GM21786 (cell line): Measurements from ENCODE around the gene TKTL1.
"Not testable (repeated sequence)": the region's sequence is repeated elsewhere in the genome, so short reads cannot be mapped to it uniquely, and the experiment has no call there.

Experiments used
- ATAC-seq: cut with Tn5 transposase; IDR thresholded peaks from one replicate; pipeline ENCODE4 v1.9.1; 2021; ENCODE audit not compliant: unreplicated experiment

Gene TKTL1, protein sequence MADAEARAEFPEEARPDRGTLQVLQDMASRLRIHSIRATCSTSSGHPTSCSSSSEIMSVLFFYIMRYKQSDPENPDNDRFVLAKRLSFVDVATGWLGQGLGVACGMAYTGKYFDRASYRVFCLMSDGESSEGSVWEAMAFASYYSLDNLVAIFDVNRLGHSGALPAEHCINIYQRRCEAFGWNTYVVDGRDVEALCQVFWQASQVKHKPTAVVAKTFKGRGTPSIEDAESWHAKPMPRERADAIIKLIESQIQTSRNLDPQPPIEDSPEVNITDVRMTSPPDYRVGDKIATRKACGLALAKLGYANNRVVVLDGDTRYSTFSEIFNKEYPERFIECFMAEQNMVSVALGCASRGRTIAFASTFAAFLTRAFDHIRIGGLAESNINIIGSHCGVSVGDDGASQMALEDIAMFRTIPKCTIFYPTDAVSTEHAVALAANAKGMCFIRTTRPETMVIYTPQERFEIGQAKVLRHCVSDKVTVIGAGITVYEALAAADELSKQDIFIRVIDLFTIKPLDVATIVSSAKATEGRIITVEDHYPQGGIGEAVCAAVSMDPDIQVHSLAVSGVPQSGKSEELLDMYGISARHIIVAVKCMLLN

DNA sequence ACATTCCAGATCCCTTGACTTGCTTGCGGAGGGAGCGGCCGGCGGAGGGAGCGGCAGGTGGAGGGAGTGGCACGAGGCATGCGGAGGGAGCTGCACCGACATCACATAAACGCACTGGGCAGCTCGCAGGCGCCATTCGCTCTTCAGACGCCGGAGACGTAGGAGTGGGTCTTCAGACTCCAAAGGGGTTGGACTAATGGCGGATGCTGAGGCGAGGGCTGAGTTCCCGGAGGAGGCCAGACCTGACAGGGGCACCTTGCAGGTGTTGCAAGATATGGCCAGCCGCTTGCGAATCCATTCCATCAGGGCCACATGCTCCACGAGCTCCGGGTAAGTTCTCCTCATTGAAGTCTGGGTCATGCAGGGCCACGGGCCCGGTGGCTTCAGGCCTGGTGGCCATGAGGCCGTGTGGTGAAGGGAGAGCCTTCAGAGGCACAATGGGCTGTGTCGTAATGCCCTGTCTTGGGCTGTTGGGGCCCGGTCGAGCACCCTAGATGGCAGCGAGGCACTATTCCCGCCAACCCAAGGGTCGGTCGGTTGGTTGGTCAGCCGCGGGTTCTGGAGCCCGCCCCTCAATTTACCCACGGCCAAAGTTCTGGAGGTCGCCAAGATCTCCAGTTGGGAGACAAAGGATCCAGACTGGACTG lies at the start of gene TKTL1:
TSS of gene TKTL1 (plus strand) at position 132 of the 647 bp plus-strand sequence. CDS start at position 197, 65 bp downstream.
- ATAC-seq: no peak

DNA sequence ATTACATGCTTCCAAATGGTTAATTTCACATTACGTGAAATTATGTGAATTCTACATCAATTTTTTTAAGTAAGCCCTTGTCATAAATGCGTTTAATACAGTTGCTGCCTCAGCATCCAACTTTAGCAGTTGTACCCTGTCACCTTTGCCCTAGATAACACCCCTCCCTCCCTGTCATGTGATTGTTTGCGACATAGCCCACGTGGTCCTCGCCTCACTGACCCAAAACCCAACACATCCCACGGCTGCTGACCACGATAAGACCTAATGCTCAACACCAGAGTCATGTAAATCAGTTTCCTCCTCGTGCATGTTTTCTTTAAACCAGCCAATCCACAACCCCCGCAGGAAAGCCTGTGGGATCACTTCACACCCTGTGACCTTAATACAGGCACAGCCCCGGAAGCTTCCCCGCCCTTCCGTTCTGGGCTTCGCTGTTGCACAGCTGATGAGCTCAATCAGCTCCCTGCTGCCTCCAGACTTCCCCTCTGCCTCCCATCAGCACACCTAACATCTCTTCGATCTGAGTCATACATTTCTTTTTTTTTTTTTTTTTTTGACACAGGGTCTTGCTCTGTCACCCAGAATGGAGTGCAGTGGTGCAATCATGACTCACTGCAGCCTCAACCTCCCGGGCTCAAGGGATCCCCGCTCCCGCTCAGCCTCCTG lies 48.1 kb upstream of the TKTL1 start:
- peak; percentile 75 for ATAC-seq

DNA sequence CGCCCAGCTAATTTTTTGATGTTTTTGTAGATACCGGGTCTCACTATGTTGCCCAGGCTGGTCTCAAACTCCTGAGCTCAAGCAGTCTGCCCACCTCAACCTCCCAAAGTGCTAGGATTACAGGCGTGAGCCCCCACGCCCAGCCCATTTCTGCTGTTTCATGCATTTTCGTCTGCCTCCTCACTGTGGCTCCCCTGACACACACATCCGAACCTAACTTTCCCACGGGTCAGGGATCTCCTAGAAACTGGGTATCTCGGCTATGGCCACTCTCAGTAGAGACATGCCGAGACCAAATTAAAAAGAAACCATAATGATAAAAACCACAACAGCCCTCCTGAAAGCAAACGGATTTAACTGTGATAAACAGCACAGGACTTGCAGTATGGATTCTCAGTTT lies 47.5 kb upstream of the TKTL1 start:
- not testable (repeated sequence) for ATAC-seq

DNA sequence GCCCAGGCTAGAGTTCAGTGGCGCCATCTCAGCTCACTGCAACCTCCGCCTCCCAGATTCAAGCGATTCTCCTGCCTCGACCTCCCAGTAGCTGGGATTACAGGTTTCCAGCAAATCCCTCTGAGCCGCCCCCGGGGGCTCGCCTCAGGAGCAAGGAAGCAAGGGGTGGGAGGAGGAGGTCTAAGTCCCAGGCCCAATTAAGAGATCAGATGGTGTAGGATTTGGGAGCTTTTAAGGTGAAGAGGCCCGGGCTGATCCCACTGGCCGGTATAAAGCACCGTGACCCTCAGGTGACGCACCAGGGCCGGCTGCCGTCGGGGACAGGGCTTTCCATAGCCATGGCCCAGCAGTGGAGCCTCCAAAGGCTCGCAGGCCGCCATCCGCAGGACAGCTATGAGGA lies 38.3 kb upstream of the TKTL1 start, which contains the start of gene OPN1MW3:
TSS of gene OPN1MW3 (plus strand) at position 301 of the 400 bp plus-strand sequence. CDS start at position 339, 38 bp downstream.
- not testable (repeated sequence) for ATAC-seq

DNA sequence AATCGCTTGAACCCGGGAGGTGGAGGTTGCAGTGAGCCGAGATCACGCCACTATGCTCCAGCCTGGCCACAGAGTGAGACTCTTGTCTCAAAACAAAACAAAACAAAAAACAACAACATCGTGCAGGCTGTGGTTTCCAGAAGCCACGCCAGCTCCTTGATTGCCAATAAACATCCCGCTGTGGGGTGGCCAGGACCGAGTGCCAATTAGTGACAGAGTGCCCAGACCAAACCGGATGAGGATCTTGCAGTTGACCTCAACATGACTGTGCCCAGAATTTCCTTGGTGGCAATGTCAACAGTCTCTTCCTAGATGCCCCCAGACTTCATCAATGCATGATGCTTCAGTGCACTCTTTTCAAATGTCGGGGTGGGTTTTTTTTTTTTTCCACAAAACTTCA lies 36.9 kb upstream of the TKTL1 start:
- not testable (repeated sequence) for ATAC-seq

DNA sequence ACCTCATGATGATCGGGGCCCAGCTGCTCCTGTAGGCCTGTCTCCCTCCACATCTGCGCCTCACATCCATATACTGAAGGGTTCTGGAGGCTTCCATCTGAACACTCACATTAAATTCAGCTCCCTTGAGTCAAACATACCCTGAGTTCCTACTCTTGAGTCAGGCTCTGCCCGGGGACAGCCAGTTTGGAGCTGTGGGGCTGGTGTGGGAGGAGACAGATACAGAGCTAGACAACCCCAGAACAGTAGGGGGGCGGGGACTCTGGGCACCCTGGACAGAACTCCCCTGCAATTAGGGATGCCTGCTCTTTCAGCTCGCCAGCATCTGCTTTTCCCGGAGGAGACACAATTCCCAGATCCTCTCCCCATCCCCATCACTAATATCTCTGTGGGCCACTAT lies 32.5 kb upstream of the TKTL1 start:
- not testable (repeated sequence) for ATAC-seq

DNA sequence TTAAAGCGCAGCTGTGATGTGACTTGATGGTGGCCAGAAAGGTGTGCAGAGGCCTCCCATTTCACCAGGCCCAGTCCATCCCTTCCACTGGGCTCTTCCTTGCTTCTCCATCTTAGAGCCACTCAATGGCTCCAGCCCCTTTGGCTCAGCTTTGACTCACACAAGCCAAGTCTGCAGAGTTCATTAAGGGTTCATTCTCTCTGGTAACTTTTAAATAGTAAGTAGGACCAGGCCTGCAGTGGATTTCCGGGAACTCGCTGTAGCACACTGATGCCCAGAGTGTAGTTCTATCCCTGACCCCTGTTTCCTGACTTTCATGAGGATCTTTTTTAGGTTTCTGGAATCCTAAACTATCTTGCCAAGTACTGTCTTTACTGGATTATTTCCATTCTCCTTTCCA lies 26.4 kb upstream of the TKTL1 start:
- ATAC-seq: not testable (repeated sequence)

DNA sequence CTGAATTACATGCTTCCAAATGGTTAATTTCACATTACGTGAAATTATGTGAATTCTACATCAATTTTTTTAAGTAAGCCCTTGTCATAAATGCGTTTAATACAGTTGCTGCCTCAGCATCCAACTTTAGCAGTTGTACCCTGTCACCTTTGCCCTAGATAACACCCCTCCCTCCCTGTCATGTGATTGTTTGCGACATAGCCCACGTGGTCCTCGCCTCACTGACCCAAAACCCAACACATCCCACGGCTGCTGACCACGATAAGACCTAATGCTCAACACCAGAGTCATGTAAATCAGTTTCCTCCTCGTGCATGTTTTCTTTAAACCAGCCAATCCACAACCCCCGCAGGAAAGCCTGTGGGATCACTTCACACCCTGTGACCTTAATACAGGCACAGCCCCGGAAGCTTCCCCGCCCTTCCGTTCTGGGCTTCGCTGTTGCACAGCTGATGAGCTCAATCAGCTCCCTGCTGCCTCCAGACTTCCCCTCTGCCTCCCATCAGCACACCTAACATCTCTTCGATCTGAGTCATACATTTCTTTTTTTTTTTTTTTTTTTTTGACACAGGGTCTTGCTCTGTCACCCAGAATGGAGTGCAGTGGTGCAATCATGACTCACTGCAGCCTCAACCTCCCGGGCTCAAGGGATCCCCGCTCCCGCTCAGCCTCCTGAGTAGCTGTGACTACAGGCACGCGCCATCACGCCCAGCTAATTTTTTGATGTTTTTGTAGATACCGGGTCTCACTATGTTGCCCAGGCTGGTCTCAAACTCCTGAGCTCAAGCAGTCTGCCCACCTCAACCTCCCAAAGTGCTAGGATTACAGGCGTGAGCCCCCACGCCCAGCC lies 10.9 kb upstream of the TKTL1 start:
- not testable (repeated sequence) for ATAC-seq

DNA sequence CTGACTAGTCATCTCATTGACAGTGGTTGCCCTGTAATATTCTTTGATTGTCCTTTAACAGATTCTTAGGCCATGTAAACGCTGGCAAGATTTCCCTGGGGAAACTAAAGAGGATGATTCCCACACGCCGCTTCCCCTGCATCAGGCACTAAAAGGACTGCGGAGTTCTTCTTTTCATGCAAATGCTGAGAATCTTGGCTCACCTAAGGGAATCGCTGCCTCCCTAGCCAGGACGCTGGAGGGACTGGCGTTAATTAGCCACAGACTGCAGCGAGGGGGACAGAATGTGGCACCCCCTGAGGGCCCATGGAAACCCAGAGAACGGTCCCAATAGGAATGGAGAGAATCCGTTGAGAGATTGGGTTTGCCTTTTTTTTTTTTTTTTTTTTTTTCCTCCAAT lies 9.2 kb upstream of the TKTL1 start:
- not testable (repeated sequence) for ATAC-seq

DNA sequence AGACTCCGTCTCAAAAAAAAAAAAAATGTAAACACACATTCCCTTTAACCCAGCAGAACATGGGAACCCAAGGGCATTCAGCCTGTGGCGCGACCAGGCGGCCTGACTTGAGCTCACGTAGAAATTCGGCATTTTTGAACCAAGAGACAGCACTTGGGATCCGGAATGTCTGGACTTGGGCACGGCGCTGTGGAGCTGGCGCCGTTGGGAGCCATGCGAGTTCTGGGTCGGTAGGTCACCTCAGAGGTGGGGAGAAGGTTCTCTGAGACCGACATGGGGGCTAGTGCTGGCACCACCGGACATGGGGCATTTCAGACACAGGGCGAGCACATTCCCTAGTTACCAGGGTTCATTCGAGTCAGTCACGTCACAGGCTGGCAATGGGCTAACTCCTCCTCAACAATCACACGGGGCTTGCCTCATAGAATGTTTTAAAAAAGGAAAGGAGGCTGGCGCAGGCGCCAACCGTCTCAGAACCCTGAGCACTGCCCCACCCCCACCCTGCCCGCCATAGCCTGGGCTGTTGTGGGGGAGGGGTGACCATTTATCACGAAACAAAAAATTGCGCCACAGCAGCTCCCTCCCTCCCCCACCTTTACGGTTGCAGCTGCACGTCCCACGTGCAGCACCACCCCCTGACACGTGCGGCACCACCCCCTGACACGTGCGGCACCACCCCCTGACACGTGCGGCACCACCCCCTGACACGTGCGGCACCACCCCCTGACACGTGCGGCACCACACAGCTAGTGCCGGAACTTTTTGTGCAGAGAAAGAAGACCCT lies 612 bp upstream of the TKTL1 start, which contains the start of gene TEX28:
TSS of gene TEX28 (minus strand) at position 334 of the 784 bp plus-strand sequence. CDS start 3,007 bp downstream, outside the sequence.
- ATAC-seq: no peak

DNA sequence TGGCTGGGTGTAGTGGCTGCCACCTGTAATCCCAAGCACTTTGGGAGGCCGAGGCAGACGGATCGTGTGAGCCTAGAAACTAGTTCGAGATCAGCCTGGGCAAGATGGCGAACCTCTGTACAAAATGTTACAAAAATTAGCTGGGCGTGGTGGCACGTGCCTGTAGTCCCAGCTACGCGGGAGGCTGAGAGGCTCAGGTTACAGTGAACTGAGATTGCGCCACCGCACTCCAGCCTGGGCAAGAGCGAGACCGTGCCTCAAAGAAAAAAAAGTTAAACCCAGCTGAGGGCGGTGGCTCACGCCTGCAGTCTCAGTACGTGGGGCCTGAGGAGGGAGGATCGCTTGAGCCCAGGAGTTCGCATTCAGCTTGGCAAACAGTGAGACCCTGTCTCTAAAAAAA lies 1.1 kb downstream of the TKTL1 start:
- ATAC-seq: no peak

DNA sequence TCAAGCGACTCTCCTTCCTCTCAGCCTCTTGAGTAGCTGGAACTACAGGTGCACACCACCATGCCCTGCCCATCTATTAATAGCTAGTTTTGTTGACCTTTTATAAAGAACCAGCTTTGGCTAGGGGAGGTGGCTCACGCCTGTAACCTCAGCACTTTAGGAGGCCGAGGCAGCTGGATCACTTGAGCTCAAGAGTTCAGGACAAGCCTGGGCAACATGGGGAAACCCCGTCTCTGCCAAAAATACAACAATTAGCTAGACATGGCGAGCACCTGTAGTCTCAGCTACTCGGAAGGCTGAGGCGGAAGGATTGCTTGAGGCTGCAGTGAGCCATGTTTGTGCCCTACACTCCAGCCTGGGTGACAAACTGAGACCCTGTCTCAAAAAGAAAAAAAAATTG lies 2.7 kb downstream of the TKTL1 start:
- no peak for ATAC-seq

DNA sequence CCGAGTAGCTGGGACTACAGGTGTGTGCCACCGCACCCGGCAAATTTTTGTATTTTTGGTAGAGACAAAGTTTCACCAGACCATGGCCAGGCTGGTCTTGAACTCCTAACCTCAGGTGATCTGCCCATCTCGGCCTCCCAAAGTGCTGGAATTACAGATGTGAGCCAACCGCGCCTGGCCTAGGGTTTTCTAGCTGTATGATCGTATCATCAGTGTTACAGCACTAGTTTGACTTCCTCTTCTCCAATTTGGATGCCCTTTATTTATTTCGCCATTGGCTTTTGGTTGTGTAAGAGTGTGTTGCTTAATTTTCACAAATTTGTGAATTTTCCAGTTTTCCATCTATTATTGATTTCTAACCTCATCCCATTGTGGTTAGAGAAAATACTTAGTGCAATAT lies 5.2 kb downstream of the TKTL1 start:
- no peak for ATAC-seq

DNA sequence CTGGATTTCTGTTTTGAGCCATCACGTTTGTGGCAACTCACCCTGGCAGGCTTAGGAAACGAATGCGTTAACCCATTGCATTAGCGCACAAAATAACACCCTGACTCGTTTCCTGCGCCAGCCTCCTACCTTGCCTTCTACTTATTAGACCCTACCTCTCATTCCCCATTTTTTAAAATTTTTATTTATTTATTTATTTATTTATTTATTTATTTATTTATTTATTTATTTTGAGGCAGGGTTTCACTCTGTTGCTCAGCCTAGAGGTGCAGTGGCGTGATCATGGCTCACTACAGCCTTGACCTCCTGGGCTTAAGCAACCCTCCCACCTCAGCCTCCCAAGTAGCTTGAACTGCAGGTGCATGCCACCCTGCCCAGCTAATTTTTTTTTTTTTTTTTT lies 7.4 kb downstream of the TKTL1 start:
- not testable (repeated sequence) for ATAC-seq

DNA sequence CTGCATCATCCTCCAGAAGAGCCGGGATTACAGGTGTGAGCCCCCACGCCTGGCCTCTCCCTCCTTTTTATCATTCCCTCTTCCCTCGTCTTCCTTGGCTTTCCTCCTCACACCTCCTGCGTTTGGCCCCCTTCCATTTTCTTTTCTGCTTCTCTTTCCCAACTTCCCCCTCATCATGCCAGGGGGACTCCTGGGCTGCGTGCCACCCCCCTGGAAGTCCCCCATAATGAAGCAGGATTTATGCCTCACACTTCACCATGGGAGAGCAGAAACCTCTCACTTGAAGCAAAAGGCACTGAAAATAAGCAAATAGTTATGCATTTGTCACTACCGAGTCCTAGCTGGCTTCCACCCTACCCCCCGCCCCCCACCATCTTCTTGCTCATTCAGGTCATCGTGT lies 7.9 kb downstream of the TKTL1 start:
- no peak for ATAC-seq

DNA sequence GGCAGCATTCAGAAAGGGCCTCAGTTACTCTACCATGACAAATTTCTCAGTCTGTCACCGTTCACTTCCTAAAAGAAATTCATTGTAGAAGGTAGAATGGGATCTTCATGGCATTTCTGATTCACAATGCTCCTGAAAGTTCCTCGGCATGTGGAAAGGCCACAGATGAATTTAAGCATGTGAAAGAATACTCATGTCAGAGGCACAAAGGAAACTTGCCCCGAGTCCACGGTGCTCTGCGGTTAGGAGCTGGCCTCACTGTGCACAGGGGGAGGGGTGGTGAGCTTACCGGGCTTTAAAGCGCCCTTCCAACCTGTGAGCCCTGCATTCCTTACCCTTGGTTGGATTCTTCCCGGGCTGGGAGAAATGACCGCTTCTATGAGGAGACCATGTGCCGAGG lies 9.3 kb downstream of the TKTL1 start:
- no peak for ATAC-seq

DNA sequence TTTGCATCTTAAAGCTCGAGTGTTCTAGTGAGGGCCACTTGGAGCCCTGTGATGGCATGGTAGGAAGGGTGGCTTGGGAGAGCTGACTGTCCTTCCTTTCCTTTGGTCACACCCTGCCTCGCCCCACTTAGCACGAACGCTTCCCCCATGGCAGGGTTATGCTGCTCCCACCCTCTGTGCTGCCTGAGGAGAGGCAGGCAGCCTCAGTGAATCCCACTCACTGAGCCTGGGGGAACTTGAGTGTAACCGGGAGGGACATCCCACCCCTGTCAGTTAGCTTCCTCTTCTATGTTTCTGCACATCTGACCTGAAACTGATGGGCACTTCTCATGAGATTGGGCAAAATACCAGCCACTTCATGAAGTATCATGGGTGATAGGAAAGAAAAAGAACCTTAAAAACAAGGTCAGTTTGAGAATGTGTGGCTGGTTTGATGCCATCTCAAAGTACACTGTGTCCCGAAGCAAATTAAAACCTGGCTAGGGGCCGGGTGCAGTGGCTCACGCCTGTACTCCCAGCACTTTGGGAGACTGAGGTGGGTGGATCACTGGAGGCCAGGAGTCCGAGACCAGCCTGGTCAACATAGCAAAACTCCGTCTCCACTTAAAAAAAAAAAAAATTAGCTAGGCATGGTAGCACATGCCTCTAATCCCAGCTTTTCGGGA lies 10.1 kb downstream of the TKTL1 start:
- ATAC-seq: no peak

DNA sequence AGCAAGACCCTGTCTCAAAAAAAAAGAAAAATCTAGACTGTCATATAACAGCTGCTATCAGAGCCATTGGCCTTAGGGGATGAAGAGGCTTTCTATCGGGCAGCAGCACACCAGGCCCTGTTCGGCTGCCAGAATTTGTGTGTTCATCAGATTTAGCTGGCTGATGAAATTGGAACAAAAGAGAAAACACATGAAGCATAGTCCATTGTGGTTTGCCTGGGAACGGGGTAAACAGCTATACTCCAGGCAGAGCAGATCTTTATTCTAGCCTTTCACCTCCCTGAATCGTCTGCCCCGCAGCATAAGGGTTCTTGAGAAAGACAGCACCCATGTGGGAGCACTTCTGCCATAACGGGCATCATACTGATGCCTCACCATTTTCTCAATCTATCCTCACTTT lies 11.6 kb downstream of the TKTL1 start:
- no peak for ATAC-seq
